ENCODE data around the gene TFR2. TPM values are rescaled to one million over a fixed set of nuclear protein-coding genes. Genes with fewer than 3 reads are reported as not detected.

TFR2 gene
- total RNA-seq, 1 experiment from 2014 or later: 9.1 TPM

DNA sequence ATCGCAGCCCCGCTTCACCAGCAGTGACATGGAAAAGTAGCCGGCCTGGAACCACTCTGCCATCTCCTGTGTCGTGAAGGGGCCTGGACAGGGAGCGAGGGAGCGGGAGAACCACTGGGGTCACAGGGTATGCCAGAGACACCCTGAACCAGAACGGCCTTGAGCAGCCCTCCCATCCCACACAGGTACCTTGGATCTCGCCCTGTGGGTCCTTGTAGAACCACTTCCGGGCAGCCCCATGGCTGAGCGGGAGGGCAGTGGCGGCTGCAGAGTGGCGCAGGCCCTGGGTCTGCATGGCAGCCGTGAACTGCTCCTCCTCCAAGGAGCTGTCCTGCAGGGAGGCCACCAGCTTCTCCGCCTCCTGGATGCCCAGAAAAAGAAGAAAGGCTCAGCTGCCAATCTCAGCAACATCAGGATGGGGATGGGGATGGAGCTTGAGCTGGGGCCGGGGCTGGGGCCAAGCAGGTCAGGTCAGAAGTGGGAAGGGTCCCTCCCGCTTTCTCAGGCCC lies 43.2 kb upstream of the TFR2 start:
- Histone ChIP-seq H3K27ac (ENCODE audit: low read length) (no peak overlapping the region), H3K36me3 (ENCODE audit: control insufficient read depth, insufficient read depth, low read length) (no peaks in the 10 kb centered on the region), H3K9me3 (ENCODE audit: control insufficient read depth, insufficient read depth, low read depth, low read length) (no peaks in the 10 kb centered on the region), H3K4me1 (ENCODE audit: control insufficient read depth, insufficient read depth, low read length) (peaks cover 28% of the 10 kb centered on the region), H3K27me3 (ENCODE audit: control insufficient read depth, insufficient read depth, low read length) (no peaks in the 10 kb centered on the region), H3K4me3 (ENCODE audit: low read depth in 2 of 2, low read length in 2 of 2) (no peak overlapping the region)
- in situ Hi-C loops (cut with HindIII; ENCODE audit: low pct_unique_long_range_greater_than_20kb, low sequenced_read_pairs): no loop called here
- intact Hi-C loops (cut with micrococcal nuclease; ENCODE audit: unreplicated experiment): loop anchor here (10.0 kb wide), 1 partner anchor 50 kb away; no protein-coding TSS in a partner anchor
- ChIA-PET POLR2A (no interaction called here), CTCF (interaction anchor here (0.5 kb wide), 1 partner anchor 216 kb away, joined by 3 read pairs; no protein-coding TSS in a partner anchor)
- no peak for ATAC-seq
- BruUV-seq (replicated peaks): no TSS peak
- TF ChIP-seq SIN3A (IDR thresholded peaks at IDR 0.05; ENCODE audit: borderline replicate concordance, insufficient read depth, low read depth, low read length) (no peak), TCF7L2 (IDR thresholded peaks at IDR 0.05; ENCODE audit: low read depth, low read length) (no peak), POLR2AphosphoS5 (IDR thresholded peaks at IDR 0.05; ENCODE audit: low read depth, low read length) (no peak)
- TF ChIP-seq, protein P1, sequence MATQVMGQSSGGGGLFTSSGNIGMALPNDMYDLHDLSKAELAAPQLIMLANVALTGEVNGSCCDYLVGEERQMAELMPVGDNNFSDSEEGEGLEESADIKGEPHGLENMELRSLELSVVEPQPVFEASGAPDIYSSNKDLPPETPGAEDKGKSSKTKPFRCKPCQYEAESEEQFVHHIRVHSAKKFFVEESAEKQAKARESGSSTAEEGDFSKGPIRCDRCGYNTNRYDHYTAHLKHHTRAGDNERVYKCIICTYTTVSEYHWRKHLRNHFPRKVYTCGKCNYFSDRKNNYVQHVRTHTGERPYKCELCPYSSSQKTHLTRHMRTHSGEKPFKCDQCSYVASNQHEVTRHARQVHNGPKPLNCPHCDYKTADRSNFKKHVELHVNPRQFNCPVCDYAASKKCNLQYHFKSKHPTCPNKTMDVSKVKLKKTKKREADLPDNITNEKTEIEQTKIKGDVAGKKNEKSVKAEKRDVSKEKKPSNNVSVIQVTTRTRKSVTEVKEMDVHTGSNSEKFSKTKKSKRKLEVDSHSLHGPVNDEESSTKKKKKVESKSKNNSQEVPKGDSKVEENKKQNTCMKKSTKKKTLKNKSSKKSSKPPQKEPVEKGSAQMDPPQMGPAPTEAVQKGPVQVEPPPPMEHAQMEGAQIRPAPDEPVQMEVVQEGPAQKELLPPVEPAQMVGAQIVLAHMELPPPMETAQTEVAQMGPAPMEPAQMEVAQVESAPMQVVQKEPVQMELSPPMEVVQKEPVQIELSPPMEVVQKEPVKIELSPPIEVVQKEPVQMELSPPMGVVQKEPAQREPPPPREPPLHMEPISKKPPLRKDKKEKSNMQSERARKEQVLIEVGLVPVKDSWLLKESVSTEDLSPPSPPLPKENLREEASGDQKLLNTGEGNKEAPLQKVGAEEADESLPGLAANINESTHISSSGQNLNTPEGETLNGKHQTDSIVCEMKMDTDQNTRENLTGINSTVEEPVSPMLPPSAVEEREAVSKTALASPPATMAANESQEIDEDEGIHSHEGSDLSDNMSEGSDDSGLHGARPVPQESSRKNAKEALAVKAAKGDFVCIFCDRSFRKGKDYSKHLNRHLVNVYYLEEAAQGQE (IDR thresholded peaks at IDR 0.05; ENCODE audit: insufficient read depth in 1 of 2, low read depth in 2 of 2, low read length in 1 of 2): no peak
- TF ChIP-seq, protein P2, sequence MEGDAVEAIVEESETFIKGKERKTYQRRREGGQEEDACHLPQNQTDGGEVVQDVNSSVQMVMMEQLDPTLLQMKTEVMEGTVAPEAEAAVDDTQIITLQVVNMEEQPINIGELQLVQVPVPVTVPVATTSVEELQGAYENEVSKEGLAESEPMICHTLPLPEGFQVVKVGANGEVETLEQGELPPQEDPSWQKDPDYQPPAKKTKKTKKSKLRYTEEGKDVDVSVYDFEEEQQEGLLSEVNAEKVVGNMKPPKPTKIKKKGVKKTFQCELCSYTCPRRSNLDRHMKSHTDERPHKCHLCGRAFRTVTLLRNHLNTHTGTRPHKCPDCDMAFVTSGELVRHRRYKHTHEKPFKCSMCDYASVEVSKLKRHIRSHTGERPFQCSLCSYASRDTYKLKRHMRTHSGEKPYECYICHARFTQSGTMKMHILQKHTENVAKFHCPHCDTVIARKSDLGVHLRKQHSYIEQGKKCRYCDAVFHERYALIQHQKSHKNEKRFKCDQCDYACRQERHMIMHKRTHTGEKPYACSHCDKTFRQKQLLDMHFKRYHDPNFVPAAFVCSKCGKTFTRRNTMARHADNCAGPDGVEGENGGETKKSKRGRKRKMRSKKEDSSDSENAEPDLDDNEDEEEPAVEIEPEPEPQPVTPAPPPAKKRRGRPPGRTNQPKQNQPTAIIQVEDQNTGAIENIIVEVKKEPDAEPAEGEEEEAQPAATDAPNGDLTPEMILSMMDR (IDR thresholded peaks at IDR 0.05): no peak
- DNase-seq (ENCODE audit: low read depth, low spot score): no peak

DNA sequence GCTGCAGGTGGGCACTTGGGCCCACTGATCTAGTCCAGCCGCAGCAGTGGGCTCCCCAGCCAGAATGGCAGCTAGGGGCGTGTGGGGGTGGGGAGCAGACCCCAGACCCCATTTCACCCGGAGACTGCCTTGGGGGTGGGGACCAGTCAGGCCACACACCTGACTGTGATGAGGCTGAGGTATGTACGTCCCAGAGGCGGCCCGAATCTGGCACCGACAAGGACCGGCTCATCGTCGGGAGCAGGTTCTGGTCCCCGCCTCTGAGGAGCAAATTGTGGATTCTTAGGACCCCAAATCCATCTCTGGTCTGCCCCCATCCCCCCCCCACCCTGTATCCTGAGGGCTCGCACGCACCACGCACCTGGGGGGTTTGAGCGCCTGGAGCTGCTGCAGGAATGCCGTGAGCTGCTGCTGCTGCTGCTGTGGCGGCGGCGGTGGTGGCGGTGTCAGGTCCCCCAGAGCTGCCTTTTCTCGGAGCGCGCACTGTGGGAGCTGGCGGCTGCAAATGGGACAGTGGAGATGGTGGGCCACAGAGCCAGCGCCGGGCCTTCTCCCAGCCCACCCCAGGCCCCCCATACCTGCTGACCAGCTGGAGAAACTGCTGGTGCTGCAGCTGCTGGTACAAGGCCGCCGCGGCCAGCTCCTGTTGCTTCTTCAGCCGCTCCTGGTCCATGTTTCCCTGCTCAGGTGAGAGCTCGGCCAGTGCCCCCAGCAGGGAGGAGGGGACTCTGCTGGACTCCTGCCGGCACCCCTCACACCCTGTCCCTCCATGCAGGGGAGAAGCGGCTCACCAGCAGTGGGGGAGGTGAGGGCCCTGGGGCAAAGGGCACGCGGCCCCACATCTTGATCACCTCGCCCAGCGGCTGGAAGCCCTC lies 42.5 kb upstream of the TFR2 start:
- in situ Hi-C loops (cut with HindIII; ENCODE audit: low pct_unique_long_range_greater_than_20kb, low sequenced_read_pairs): no loop called here
- DNase-seq (ENCODE audit: low read depth, low spot score) (no peak), ATAC-seq (no peak)
- TF ChIP-seq, protein P2 (IDR thresholded peaks at IDR 0.05): no peak
- TF ChIP-seq, protein P1 (IDR thresholded peaks at IDR 0.05; ENCODE audit: insufficient read depth in 1 of 2, low read depth in 2 of 2, low read length in 1 of 2): no peak
- TF ChIP-seq TCF7L2 (IDR thresholded peaks at IDR 0.05; ENCODE audit: low read depth, low read length) (no peak), POLR2AphosphoS5 (IDR thresholded peaks at IDR 0.05; ENCODE audit: low read depth, low read length) (no peak), SIN3A (IDR thresholded peaks at IDR 0.05; ENCODE audit: borderline replicate concordance, insufficient read depth, low read depth, low read length) (no peak)
- CTCF ChIA-PET: no interaction called here
- POLR2A ChIA-PET: interaction anchor here (0.6 to 0.7 kb wide), 5 partner anchors 21 to 179 kb away, joined by 3 to 18 read pairs (median 4); no protein-coding TSS in a partner anchor
- no TSS peak for BruUV-seq (replicated peaks)
- H3K4me3 ChIP-seq (ENCODE audit: low read depth in 2 of 2, low read length in 2 of 2): no peak overlapping the region
- H3K27me3 ChIP-seq (ENCODE audit: control insufficient read depth, insufficient read depth, low read length): no peaks in the 10 kb centered on the region
- H3K27ac ChIP-seq (ENCODE audit: low read length): no peak overlapping the region
- no peaks in the 10 kb centered on the region for H3K9me3 ChIP-seq (ENCODE audit: control insufficient read depth, insufficient read depth, low read depth, low read length)
- no peaks in the 10 kb centered on the region for H3K36me3 ChIP-seq (ENCODE audit: control insufficient read depth, insufficient read depth, low read length)
- H3K4me1 ChIP-seq (ENCODE audit: control insufficient read depth, insufficient read depth, low read length): peaks cover 35% of the 10 kb centered on the region
- intact Hi-C loops (cut with micrococcal nuclease; ENCODE audit: unreplicated experiment): loop anchor here (10.0 kb wide), 1 partner anchor 49 kb away; no protein-coding TSS in a partner anchor
